Esophagus squamous epithelium (tissue), 4 donors: ENCODE data around the gene MYO16.

ENCODE experiments used
- CTCF ChIP-seq, 6 experiments: fragments of 450-650 bp in 4 of 6; fragments of 200-600 bp in 2 of 6; sonication (generic) in 2 of 6; IDR thresholded peaks; one replicate each; pipeline ENCODE4 v1.5.1; 2016 to 2019; ENCODE audit warnings: antibody characterized with exemption in 6 of 6, mild to moderate bottlenecking in 4 of 6, moderate library complexity in 4 of 6
- POLR2A ChIP-seq, 4 donors: fragments of 450-650 bp; IDR thresholded peaks; one replicate each; pipeline ENCODE4 v1.6.1; 2017; ENCODE audit warnings: antibody characterized with exemption in 4 of 4, mild to moderate bottlenecking in 4 of 4, moderate library complexity in 3 of 4

GRCh38 chr13:109172136-109172535, 542.7 kb downstream of the MYO16 start:
- TF ChIP-seq POLR2A (IDR thresholded peaks at IDR 0.05) (no peak), CTCF (IDR thresholded peaks at IDR 0.05) (no peak)
